ENCODE data around the gene CADPS.

CADPS gene

DNA sequence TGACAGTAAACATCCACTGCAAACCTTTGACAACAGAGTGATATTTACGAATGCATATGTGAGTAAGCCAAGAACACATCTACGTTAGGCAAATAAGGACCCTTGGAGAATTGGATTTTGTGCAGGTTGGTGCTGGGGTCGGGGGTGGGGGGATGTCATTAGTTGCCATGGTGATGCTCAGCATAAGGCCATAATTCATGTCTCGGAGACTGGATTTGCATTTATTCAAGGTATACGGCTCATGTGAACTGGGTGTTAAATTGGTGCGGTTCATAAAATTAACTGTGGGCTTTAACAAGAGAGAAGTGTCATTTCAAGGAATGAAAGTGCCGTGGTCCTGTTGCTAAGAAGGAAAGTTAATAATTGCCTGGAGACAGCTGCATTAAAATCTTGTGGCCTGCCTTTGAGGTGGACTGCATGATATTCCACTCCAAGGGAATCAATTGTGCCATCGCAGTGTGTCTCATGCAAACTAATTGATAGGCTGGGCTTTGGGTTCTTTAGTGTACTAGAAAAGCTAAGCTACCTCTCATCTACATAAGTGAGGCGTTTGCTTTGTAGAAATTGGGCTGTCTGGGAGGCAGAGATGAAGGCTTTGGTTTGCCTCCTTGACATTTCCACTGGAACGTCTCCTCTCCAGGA is 273.0 kb downstream of the CADPS start:
- TF ChIP-seq, protein P1, sequence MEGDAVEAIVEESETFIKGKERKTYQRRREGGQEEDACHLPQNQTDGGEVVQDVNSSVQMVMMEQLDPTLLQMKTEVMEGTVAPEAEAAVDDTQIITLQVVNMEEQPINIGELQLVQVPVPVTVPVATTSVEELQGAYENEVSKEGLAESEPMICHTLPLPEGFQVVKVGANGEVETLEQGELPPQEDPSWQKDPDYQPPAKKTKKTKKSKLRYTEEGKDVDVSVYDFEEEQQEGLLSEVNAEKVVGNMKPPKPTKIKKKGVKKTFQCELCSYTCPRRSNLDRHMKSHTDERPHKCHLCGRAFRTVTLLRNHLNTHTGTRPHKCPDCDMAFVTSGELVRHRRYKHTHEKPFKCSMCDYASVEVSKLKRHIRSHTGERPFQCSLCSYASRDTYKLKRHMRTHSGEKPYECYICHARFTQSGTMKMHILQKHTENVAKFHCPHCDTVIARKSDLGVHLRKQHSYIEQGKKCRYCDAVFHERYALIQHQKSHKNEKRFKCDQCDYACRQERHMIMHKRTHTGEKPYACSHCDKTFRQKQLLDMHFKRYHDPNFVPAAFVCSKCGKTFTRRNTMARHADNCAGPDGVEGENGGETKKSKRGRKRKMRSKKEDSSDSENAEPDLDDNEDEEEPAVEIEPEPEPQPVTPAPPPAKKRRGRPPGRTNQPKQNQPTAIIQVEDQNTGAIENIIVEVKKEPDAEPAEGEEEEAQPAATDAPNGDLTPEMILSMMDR (IDR thresholded peaks at IDR 0.05; ENCODE audit: low read depth, low read length): no peak
- H3K4me3 ChIP-seq (ENCODE audit: low read depth, low read length): no peak overlapping the region

DNA sequence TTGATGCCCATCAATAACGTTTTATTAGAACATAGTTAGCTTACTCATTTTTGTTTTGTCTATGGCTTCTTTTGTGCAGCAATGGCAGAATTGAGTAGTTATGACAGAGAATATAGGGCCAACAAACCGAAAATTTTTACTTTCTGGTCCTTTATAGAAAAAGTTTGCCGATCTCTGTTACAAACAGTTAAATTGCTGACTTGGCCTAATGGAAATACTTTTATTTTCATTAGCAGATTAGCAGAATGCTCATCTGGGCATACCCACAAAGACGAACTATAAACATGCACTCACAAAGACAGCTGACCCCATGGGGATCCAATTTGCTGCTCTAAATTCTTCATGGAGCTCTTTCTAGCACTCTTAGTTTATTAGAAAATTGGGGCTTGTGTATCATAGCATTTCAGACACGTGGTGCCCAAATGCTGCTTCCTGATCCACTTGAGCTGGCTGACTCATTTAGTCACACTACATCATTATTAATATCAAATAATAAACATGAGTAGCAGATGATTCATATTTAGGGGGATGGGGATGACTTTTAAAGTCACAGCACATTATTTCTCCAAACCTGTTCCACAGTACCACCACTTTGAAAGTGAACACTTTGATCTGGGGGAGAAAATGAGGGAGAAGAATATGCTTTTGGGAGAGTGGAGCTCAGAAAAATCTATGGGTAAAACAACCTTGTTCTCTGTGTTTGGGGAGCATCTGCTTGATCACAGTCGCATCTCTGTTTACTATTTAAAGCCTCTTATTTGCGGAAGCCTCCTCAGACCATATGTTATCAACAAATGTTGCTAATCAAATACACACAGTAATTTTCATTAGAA is 273.8 kb downstream of the CADPS start:
- no peak overlapping the region for H3K4me3 ChIP-seq (ENCODE audit: low read depth, low read length)
- TF ChIP-seq, protein P1 (IDR thresholded peaks at IDR 0.05; ENCODE audit: low read depth, low read length): no peak

DNA sequence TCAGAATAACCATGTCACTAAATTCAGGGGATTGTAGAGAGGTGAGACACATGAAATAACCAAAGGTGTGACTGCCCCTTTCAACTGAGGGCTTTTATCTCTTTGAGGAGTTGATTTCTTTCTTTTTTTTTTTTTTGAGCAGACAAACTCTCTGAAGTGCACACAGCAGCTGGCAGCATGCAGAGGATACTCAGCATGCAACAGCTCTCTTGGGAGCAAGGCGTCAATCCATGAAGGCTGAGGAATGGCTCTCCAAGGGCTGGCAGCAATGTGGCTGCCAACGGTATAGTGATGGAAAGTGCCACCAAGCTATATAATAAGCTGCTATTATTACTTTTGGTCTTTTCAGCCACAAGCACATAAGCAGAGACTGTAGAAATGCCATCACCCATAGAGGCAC is 275.2 kb downstream of the CADPS start:
- TF ChIP-seq, protein P1 (IDR thresholded peaks at IDR 0.05; ENCODE audit: low read depth, low read length): no peak

DNA sequence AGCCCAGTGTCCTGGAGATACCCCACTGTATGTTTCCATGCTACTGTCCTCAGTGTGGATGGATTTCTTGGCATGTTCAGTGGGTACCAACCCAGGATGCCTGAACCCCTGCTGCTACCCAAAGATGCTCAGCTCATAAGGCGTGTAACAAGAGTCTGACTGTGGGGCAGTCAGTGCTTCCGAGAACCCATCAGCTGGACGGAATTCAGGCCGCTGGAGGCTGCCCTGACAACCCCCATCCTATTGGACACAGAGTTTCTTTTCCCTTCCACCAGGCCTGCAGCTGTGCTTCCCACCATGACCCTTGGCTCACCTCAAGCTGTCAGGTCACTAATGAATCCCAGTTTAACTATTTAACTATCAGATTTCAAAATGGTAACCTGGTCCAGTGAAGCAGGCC is 277.7 kb downstream of the CADPS start:
- TF ChIP-seq, protein P1 (IDR thresholded peaks at IDR 0.05; ENCODE audit: low read depth, low read length): no peak
- H3K4me3 ChIP-seq (ENCODE audit: low read depth, low read length): no peak overlapping the region

More for the DNA sequence above, 275.2 kb downstream of the CADPS start:
- no peak overlapping the region for H3K4me3 ChIP-seq (ENCODE audit: low read depth, low read length)

DNA sequence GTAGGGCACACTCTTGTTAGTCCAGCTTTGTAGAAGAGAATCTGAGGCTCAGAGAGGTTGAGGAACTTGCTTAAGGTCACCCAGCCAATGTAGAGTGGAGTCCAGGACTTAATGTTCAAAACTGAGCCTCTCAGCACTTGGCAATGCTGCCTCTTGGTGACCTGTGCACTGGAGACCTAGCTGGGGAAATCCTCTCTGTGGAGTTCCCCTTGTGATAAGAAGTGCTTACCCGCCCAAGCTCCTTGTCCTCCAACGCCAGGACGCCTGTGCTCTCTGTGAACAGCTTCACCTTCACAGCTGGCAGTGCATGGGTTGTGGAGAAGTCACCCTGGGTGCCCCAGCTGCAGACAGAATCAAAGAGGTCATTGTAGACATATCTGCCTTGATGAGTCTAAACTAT is 282.8 kb downstream of the CADPS start:
- TF ChIP-seq, protein P1 (IDR thresholded peaks at IDR 0.05; ENCODE audit: low read depth, low read length): no peak

DNA sequence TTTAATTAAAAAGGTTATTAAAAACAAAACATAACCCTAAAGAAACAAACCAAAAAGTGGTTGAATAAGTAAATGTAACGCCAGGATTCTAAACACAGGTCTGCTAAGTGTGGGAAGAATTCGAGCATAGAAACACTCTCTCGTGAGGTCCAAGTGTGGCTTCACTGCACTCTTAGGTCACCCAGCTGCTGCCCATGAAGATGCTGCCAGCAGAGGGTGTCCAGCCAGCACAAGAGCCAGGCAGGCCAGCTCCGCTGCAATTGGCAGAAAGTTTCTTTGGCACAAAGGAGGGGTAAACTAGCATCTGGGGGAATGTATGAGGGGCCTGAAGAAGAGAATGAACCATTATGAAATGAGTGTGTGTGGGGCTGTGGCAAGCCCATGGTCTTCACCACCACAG is 286.1 kb downstream of the CADPS start:
- no peak overlapping the region for H3K4me3 ChIP-seq (ENCODE audit: low read depth, low read length)
- TF ChIP-seq, protein P1 (IDR thresholded peaks at IDR 0.05; ENCODE audit: low read depth, low read length): no peak

More for the DNA sequence above, 282.8 kb downstream of the CADPS start:
- no peak overlapping the region for H3K4me3 ChIP-seq (ENCODE audit: low read depth, low read length)

DNA sequence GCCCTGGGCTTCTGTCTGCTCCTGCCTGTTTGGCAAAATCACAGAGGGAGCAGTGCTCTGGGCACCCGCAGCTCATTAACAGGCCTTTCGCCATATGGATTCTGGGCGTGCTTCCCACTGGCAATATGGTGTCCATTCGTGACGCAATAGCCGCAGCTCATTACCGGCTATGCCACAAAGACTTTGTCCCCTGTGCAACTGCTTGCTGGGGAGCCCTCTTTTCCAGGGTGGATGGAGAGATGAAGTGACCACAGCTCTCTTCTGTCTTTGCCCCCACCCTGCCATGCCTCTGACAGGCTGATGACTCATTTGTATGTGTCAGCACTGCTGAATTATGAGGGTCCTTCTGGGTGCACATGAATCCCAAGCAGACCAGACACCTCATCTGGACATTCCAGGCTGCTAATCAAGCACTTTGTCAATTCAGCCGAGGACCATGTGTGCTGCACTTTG is 287.6 kb downstream of the CADPS start:
- H3K4me3 ChIP-seq (ENCODE audit: low read depth, low read length): no peak overlapping the region
- TF ChIP-seq, protein P1 (IDR thresholded peaks at IDR 0.05; ENCODE audit: low read depth, low read length): no peak

Data from WI38 (cell line).